Measurements from ENCODE around the gene SPTBN4. TPM values are rescaled to one million over a fixed set of nuclear protein-coding genes. Genes with fewer than 3 reads are reported as not detected.

The SPTBN4 gene
- total RNA-seq, 4 donors from 2014 or later: 1.4 to 5.1 (median 2.3) TPM

DNA sequence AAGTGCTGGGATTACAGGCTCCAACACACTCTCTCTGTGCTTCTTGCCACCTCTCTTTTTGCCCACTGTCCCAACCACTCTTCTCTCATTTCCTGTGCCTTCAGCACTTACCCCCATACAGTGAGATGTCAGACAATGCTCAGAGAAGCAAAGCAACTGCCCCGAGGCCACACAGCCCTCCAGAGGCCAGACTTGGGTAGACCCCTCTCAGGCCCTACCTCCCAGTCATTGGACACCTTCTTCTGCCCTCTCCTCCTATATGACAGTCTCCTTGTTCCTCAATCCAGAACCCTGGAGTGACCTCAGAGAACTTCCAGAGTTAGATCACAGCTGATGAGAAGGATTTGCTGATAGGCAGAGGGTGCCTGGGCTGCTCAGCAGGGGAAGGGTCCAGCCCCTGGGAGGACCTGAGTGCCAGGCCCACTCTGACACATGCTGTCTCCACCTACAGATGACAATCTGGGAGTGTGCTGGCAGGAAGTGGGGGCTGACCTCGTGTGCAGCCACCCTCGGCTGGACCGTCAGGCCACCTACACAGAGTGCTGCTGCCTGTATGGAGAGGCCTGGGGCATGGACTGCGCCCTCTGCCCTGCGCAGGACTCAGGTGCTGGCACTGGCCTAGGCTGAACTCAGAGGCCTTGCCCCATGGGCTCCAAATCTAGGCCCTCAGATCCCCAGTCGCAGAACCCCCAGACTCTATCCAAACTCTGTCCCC lies 158.8 kb downstream of the SPTBN4 start:
- TF ChIP-seq, protein P1, sequence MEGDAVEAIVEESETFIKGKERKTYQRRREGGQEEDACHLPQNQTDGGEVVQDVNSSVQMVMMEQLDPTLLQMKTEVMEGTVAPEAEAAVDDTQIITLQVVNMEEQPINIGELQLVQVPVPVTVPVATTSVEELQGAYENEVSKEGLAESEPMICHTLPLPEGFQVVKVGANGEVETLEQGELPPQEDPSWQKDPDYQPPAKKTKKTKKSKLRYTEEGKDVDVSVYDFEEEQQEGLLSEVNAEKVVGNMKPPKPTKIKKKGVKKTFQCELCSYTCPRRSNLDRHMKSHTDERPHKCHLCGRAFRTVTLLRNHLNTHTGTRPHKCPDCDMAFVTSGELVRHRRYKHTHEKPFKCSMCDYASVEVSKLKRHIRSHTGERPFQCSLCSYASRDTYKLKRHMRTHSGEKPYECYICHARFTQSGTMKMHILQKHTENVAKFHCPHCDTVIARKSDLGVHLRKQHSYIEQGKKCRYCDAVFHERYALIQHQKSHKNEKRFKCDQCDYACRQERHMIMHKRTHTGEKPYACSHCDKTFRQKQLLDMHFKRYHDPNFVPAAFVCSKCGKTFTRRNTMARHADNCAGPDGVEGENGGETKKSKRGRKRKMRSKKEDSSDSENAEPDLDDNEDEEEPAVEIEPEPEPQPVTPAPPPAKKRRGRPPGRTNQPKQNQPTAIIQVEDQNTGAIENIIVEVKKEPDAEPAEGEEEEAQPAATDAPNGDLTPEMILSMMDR (IDR thresholded peaks at IDR 0.05; ENCODE audit: low read depth): no peak

Small RNAs within 50 kb of the gene (small RNA-seq; reads per million reads assigned to genes)
- gene RF00017: not detected

Other genes with a start within 250 kb of the SPTBN4 start
- gene TTC9B, start 248.6 kb upstream of the SPTBN4 start, total RNA-seq: not detected
- 1 to 10 TPM in 2 of 4 donors, not detected in 2; 1.5 TPM for gene CCNP, start 240.3 kb upstream of the SPTBN4 start, total RNA-seq
- 100 to 1,000 TPM in 1 of 4 donors, 10 to 100 TPM in 3; 81.7 to 175 (median 93.9) TPM for gene AKT2, start 181.7 kb upstream of the SPTBN4 start, total RNA-seq
- 10 to 100 TPM in 3 of 4 donors, 1 to 10 TPM in 1; 6.8 to 19.2 (median 10.2) TPM for gene C19orf47, start 118.6 kb upstream of the SPTBN4 start, total RNA-seq
- gene PLD3, start 118.3 kb upstream of the SPTBN4 start, total RNA-seq: 1,000 to 10,000 TPM in 1 of 4 donors, 100 to 1,000 TPM in 3; 142 to 1,114 (median 314) TPM
- gene HIPK4, start 76.8 kb upstream of the SPTBN4 start, total RNA-seq: under 1 TPM in 2 of 4 donors, not detected in 2; 0.22 to 0.34 TPM
- 1 to 10 TPM; 2.0 to 8.1 (median 3.4) TPM for gene PRX, start 53.6 kb upstream of the SPTBN4 start, total RNA-seq
- gene SERTAD1, start 41.0 kb upstream of the SPTBN4 start, total RNA-seq: 10 to 100 TPM in 2 of 4 donors, 1 to 10 TPM in 2; 7.6 to 13.4 (median 11.1) TPM
- gene SERTAD3, start 22.7 kb upstream of the SPTBN4 start, total RNA-seq: 10 to 100 TPM; 13.7 to 17.5 (median 15.5) TPM
- 100 to 1,000 TPM; 213 to 378 (median 247) TPM for gene BLVRB, start 1.3 kb upstream of the SPTBN4 start, total RNA-seq
- 10 to 100 TPM; 29.0 to 48.4 (median 34.8) TPM for gene SHKBP1, start 109.9 kb downstream of the SPTBN4 start, total RNA-seq
- gene LTBP4, start 134.4 kb downstream of the SPTBN4 start, total RNA-seq: 100 to 1,000 TPM in 1 of 4 donors, 10 to 100 TPM in 3; 39.0 to 170 (median 78.7) TPM
- gene NUMBL, start 223.7 kb downstream of the SPTBN4 start, total RNA-seq: 10 to 100 TPM; 20.7 to 58.4 (median 50.0) TPM
- gene COQ8B, start 249.9 kb downstream of the SPTBN4 start, total RNA-seq: 10 to 100 TPM; 16.5 to 32.2 (median 28.6) TPM

Measured in subcutaneous adipose tissue (tissue), 4 donors.